ENCODE results near the gene CTBS.

- TF ChIP-seq, protein P1, sequence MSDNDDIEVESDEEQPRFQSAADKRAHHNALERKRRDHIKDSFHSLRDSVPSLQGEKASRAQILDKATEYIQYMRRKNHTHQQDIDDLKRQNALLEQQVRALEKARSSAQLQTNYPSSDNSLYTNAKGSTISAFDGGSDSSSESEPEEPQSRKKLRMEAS (IDR thresholded peaks at IDR 0.05; ENCODE audit: low read depth, low read length) = no peak
- TF ChIP-seq, protein P2, sequence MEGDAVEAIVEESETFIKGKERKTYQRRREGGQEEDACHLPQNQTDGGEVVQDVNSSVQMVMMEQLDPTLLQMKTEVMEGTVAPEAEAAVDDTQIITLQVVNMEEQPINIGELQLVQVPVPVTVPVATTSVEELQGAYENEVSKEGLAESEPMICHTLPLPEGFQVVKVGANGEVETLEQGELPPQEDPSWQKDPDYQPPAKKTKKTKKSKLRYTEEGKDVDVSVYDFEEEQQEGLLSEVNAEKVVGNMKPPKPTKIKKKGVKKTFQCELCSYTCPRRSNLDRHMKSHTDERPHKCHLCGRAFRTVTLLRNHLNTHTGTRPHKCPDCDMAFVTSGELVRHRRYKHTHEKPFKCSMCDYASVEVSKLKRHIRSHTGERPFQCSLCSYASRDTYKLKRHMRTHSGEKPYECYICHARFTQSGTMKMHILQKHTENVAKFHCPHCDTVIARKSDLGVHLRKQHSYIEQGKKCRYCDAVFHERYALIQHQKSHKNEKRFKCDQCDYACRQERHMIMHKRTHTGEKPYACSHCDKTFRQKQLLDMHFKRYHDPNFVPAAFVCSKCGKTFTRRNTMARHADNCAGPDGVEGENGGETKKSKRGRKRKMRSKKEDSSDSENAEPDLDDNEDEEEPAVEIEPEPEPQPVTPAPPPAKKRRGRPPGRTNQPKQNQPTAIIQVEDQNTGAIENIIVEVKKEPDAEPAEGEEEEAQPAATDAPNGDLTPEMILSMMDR (IDR thresholded peaks at IDR 0.05; ENCODE audit: low read depth, low read length) = no peak
- no peak for TF ChIP-seq POLR2A (IDR thresholded peaks at IDR 0.05; ENCODE audit: extremely low read depth, insufficient read length)
Measured at GRCh38 chr1:84611091-84611490, 36.9 kb upstream of the CTBS start.

Data from NB4 (cell line).